DND-41 (cell line): ENCODE data around the gene CFAP299.

Source experiments
- ATAC-seq: fragments of 200-7000 bp; cut with Tn5 transposase; 3 replicates; pipeline ENCODE4 v1.9.1; 2021; ENCODE audit warnings: low read depth; ENCODE audit not compliant: insufficient read depth
- DNase-seq: peaks from one replicate; pipeline ENCODE4 v3.0.0-alpha.2; 2020
- H2AFZ ChIP-seq: 2 replicates; pipeline ENCODE4 v1.6.0; 2012; ENCODE audit warnings: low read depth, low read length
- H3K27ac ChIP-seq: 2 replicates; pipeline ENCODE4 v1.5.1; 2012; ENCODE audit warnings: low read length, inconsistent platforms
- H3K27me3 ChIP-seq: fragments of 200-600 bp; sonication (generic); 2 replicates; pipeline ENCODE4 v1.6.0; 2012; ENCODE audit warnings: low read length, mild to moderate bottlenecking, inconsistent platforms; ENCODE audit not compliant: insufficient read depth, poor library complexity
- H3K36me3 ChIP-seq: 2 replicates; pipeline ENCODE4 v1.5.1; 2012; ENCODE audit warnings: low read length, inconsistent platforms; ENCODE audit not compliant: insufficient read depth
- H3K4me1 ChIP-seq: 2 replicates; pipeline ENCODE4 v1.5.1; 2012; ENCODE audit warnings: mild to moderate bottlenecking, low read length; ENCODE audit not compliant: insufficient read depth
- H3K4me2 ChIP-seq: 2 replicates; pipeline ENCODE4 v1.6.0; 2012; ENCODE audit warnings: mild to moderate bottlenecking, moderate library complexity, low read length, inconsistent platforms; ENCODE audit not compliant: insufficient read depth
- H3K4me3 ChIP-seq, 2 experiments: fragments of 200-600 bp in 1 of 2; shearing (Covaris generic) in 1 of 2; 2 replicates each; pipeline ENCODE4 v1.5.1; 2012 to 2016; ENCODE audit warnings: inconsistent platforms in 2 of 2, low read length in 2 of 2, mild to moderate bottlenecking in 2 of 2, low read depth in 1 of 2, moderate library complexity in 1 of 2
- H3K79me2 ChIP-seq: 2 replicates; pipeline ENCODE4 v1.6.0; 2012; ENCODE audit warnings: low read length, inconsistent platforms; ENCODE audit not compliant: insufficient read depth
- H3K9ac ChIP-seq: 2 replicates; pipeline ENCODE4 v1.6.0; 2012; ENCODE audit warnings: low read depth, mild to moderate bottlenecking, inconsistent platforms, low read length, moderate library complexity
- H3K9me3 ChIP-seq: 2 replicates; pipeline ENCODE4 v1.5.1; 2012; ENCODE audit warnings: low read length, moderate library complexity, mild to moderate bottlenecking, inconsistent platforms; ENCODE audit not compliant: insufficient read depth, severe bottlenecking
- H4K20me1 ChIP-seq: 2 replicates; pipeline ENCODE4 v1.6.0; 2012; ENCODE audit warnings: low read length; ENCODE audit not compliant: insufficient read depth
- EZH2 ChIP-seq: IDR thresholded peaks from 3 replicates; pipeline ENCODE4 v1.6.1; 2012; ENCODE audit warnings: borderline replicate concordance, low read depth, mild to moderate bottlenecking, moderate library complexity, low read length, inconsistent platforms; ENCODE audit not compliant: severe bottlenecking
- TF ChIP-seq, protein P1 (sequence below): IDR thresholded peaks from 2 replicates; pipeline ENCODE4 v1.5.1; 2012; ENCODE audit warnings: borderline replicate concordance, low read length, moderate library complexity, mild to moderate bottlenecking; ENCODE audit not compliant: poor library complexity, severe bottlenecking; ENCODE audit errors: extremely low read depth

CFAP299 gene

DNA sequence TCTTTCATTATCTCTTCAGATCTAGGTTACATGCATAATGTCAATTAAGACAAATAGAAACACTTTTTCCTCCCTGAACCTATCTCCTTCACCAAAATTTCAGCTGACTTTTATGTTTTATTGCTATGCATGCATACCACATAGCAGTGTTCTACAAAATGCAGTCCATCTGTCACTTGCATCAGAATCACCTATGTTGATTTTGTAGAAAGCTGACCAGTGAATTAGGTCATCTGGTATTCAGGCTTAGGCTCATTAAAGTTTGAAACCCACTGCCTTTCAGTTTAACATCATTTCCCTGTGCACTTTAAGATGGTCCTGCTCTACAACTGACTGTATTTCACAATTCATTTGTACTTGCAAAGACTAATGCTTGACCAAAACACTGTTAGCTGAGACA, 277.9 kb downstream of the CFAP299 start:
- H2AFZ ChIP-seq, result no peak overlapping the region
- H3K27ac ChIP-seq, result no peak overlapping the region
- H4K20me1 ChIP-seq, result no peaks in the 10 kb centered on the region
- H3K36me3 ChIP-seq, result no peaks in the 10 kb centered on the region
- H3K27me3 ChIP-seq, result peaks cover 8% of the 10 kb centered on the region
- no peaks in the 10 kb centered on the region for H3K79me2 ChIP-seq
- no peaks in the 10 kb centered on the region for H3K9me3 ChIP-seq
- H3K9ac ChIP-seq, result no peak overlapping the region
- H3K4me2 ChIP-seq, result no peak overlapping the region
- TF ChIP-seq, protein P1, sequence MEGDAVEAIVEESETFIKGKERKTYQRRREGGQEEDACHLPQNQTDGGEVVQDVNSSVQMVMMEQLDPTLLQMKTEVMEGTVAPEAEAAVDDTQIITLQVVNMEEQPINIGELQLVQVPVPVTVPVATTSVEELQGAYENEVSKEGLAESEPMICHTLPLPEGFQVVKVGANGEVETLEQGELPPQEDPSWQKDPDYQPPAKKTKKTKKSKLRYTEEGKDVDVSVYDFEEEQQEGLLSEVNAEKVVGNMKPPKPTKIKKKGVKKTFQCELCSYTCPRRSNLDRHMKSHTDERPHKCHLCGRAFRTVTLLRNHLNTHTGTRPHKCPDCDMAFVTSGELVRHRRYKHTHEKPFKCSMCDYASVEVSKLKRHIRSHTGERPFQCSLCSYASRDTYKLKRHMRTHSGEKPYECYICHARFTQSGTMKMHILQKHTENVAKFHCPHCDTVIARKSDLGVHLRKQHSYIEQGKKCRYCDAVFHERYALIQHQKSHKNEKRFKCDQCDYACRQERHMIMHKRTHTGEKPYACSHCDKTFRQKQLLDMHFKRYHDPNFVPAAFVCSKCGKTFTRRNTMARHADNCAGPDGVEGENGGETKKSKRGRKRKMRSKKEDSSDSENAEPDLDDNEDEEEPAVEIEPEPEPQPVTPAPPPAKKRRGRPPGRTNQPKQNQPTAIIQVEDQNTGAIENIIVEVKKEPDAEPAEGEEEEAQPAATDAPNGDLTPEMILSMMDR, result no peak
- no peak for TF ChIP-seq EZH2
- H3K4me1 ChIP-seq, result no peaks in the 10 kb centered on the region
- ATAC-seq, result no peak
- DNase-seq, result no peak
- no peak overlapping the region for H3K4me3 ChIP-seq

DNA sequence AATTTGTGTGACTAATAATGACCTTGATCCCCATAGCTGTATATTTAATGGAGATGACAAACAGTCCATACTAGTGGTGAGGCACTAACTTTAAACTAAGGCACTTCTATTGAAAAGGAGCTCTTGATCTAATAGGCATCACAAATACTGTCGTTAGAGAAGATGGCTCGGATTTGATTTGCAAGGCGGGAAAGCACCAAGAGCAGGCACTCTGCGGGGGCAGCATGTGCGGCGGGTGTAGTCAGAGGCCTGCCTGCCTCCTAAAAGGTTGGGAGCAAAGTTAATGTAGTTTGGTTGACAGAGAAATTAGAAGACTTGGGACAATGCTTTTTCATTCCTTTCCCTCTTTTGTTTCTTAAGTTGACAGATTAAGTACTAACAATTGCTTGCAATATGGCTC, 278.8 kb downstream of the CFAP299 start:
- H3K9ac ChIP-seq, result no peak overlapping the region
- no peaks in the 10 kb centered on the region for H4K20me1 ChIP-seq
- H3K4me1 ChIP-seq, result no peaks in the 10 kb centered on the region
- no peak for ATAC-seq
- H3K27me3 ChIP-seq, result peaks cover 3% of the 10 kb centered on the region
- no peaks in the 10 kb centered on the region for H3K79me2 ChIP-seq
- H3K27ac ChIP-seq, result no peak overlapping the region
- no peak overlapping the region for H3K4me3 ChIP-seq
- no peak for DNase-seq
- no peaks in the 10 kb centered on the region for H3K9me3 ChIP-seq
- no peak overlapping the region for H2AFZ ChIP-seq
- TF ChIP-seq, protein P1, result no peak
- TF ChIP-seq EZH2, result no peak
- H3K36me3 ChIP-seq, result no peaks in the 10 kb centered on the region
- no peak overlapping the region for H3K4me2 ChIP-seq

DNA sequence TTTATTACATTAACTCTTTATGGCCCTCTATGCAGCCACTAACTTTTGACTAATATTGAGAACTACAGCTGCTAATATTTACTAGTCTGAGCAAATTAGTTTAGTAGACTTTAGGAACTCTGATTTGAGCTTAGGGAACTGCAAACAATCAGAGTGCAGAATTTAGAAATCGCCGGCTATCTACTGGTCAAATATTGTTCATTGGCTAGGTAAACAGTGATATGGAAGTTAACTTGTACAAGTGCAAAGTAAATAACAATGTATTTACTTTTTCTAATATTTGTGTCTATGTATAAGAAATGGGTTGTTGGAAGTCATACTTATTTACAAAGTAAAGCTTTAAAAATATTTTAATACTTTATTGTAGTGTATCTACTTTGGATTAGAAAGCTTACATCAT, 279.6 kb downstream of the CFAP299 start:
- Histone ChIP-seq H3K9ac (no peak overlapping the region), H3K79me2 (no peaks in the 10 kb centered on the region), H4K20me1 (no peaks in the 10 kb centered on the region), H3K27me3 (peaks cover 3% of the 10 kb centered on the region), H3K9me3 (no peaks in the 10 kb centered on the region), H3K4me1 (no peaks in the 10 kb centered on the region), H3K4me2 (no peak overlapping the region), H3K4me3 (no peak overlapping the region), H3K36me3 (no peaks in the 10 kb centered on the region), H2AFZ (no peak overlapping the region), H3K27ac (no peak overlapping the region)
- DNase-seq, result no peak
- TF ChIP-seq EZH2, result no peak
- TF ChIP-seq, protein P1, result no peak
- no peak for ATAC-seq

DNA sequence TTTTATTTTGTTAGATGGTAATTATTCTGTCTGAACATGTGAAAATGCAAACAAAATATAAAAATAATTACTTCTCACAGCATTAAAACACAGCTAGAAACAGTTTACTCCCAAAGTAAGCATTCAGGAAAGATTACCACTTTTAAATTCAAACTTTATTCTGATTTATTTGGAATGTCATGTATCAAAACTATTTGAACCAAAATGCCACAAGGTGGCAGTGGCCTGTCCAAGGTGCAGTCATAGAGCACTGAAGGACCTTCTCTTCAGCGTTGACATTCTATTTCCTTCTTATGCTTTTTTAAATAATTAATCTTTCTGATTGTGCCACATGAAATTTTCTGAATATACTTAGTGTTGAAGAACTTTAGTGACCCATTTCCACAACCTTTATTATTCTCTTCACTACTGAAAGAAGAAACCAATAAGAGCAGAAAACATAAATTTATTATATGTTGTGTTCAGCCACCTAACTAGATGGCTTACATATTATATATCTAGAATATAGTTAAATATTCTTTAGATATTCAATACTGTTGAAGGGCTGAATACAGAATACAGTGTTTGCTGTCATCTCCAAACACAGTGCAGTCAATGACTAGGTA, 283.6 kb downstream of the CFAP299 start:
- H3K9me3 ChIP-seq, result no peaks in the 10 kb centered on the region
- no peaks in the 10 kb centered on the region for H3K79me2 ChIP-seq
- no peaks in the 10 kb centered on the region for H3K4me1 ChIP-seq
- no peak overlapping the region for H3K4me3 ChIP-seq
- DNase-seq (no peak), ATAC-seq (no peak)
- H3K36me3 ChIP-seq, result no peaks in the 10 kb centered on the region
- no peak overlapping the region for H2AFZ ChIP-seq
- TF ChIP-seq, protein P1, result peak; percentile 25
- no peak for TF ChIP-seq EZH2
- H3K4me2 ChIP-seq, result no peak overlapping the region
- H3K9ac ChIP-seq, result no peak overlapping the region
- H4K20me1 ChIP-seq, result no peaks in the 10 kb centered on the region
- H3K27ac ChIP-seq, result no peak overlapping the region
- peaks cover 3% of the 10 kb centered on the region for H3K27me3 ChIP-seq
